KG1 (cell line): ENCODE results near the gene PCDHGC4.

Source experiments
- DNase-seq: peaks from one replicate; lab custom pipeline; 2025; lab: John Stamatoyannopoulos, UW

Gene PCDHGC4

GRCh38 chr5:141529873-141530272, 45.0 kb downstream of the PCDHGC4 start:
- no peak for DNase-seq

- no peak for DNase-seq
Observed at GRCh38 chr5:141532726-141533125, 47.9 kb downstream of the PCDHGC4 start.

DNA sequence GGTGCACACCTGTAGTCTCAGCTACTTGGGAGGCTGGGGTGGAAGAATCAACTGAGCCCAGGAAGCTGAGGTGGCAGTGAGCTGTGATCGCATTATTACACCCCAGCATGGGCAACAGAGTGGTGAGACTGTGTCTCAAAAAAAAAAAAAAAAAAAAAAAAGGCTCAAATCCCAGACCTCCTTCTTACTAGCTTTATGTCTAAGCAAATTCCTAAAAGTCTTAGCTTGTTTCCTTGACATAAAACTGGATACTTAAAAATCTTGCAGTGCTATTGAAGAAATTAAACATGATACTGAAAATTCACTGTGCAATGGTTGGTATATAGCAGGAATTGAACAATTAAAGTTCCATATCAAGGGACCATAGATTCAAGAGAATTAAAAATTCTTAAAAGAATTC, 49.1 kb downstream of the PCDHGC4 start:
- no peak for DNase-seq

DNA sequence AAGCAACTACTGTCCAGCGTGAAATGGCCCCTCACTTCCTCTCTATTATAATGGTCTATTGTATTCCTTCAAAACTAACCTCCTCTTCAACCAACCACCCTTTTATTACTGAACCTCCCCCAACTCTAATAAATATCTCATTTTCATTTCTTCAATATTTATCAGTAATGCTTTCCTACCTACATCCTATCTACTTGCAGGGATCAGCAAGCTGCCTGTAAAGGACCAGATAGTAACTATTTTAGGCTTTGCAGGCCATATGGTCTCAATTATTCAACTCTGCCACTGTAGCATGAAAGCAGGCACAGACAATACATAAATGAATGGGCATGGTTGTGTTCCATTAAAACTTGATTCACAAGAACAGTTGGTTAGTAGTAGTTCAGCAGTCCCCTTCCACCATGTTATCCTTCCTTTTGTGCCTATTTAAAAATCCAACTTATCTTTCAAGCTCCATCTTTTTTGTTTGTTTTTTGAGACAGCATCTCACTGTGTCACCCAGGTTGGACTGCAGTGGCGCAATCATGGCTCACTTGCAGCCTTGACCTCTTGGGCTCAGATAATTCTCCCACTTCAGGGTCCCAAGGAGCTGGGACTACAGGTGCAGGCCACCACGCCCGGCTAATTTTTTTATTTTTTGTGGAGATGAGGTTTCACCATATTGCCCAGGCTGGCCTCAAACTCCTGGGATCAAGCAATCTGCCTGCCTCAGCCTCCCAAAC, 49.8 kb downstream of the PCDHGC4 start:
- no peak for DNase-seq
